ENCODE results near the gene ATP11A. TPM values are rescaled to one million over a fixed set of nuclear protein-coding genes. Genes with fewer than 3 reads are reported as not detected.

ATP11A gene
- total RNA-seq, 1 experiment from 2014 or later, result 41.2 TPM

- Mint-ChIP-seq H3K9me3 (ENCODE audit: unreplicated experiment) (no peaks in the 10 kb centered on the region), H3K27me3 (ENCODE audit: insufficient read depth, unreplicated experiment) (no peaks in the 10 kb centered on the region), H3K4me3 (ENCODE audit: unreplicated experiment) (no peak overlapping the region), H3K4me1 (ENCODE audit: insufficient read depth, unreplicated experiment) (peaks cover 11% of the 10 kb centered on the region), H3K36me3 (ENCODE audit: insufficient read depth, unreplicated experiment) (peaks cover 18% of the 10 kb centered on the region), H3K27ac (ENCODE audit: low read depth, unreplicated experiment) (no peak overlapping the region)
- DNase-seq (ENCODE audit: unreplicated experiment), result no peak
- intact Hi-C loops (cut with micrococcal nuclease), result no loop called here
- no TSS peak for BruUV-seq (replicated peaks)
- TF ChIP-seq CTCF (IDR thresholded peaks at IDR 0.05; ENCODE audit: unreplicated experiment), result no peak
- ChIA-PET CTCF (no interaction called here), POLR2A (no interaction called here)
Measured at GRCh38 chr13:112766336-112766735, 76.5 kb downstream of the ATP11A start.

GRCh38 chr13:112767506-112768471 is 78.0 kb downstream of the ATP11A start:
- no peaks in the 10 kb centered on the region for H3K9me3 Mint-ChIP-seq (ENCODE audit: unreplicated experiment)
- H3K4me3 Mint-ChIP-seq (ENCODE audit: unreplicated experiment), result no peak overlapping the region

GRCh38 chr13:112768795-112769481 is 79.1 kb downstream of the ATP11A start:
- no peak overlapping the region for H3K4me3 Mint-ChIP-seq (ENCODE audit: unreplicated experiment)
- H3K27ac Mint-ChIP-seq (ENCODE audit: low read depth, unreplicated experiment), result no peak overlapping the region
- CTCF ChIA-PET, result interaction anchor here (0.6 kb wide), 1 partner anchor 21 kb away, joined by 3 read pairs; no protein-coding TSS in a partner anchor
- peaks cover 11% of the 10 kb centered on the region for H3K4me1 Mint-ChIP-seq (ENCODE audit: insufficient read depth, unreplicated experiment)
- intact Hi-C loops (cut with micrococcal nuclease), result no loop called here
- no peaks in the 10 kb centered on the region for H3K9me3 Mint-ChIP-seq (ENCODE audit: unreplicated experiment)
- TF ChIP-seq CTCF (IDR thresholded peaks at IDR 0.05; ENCODE audit: unreplicated experiment), result no peak
- DNase-seq (ENCODE audit: unreplicated experiment), result peak; percentile 27
- POLR2A ChIA-PET, result no interaction called here
- BruUV-seq (replicated peaks), result no TSS peak
- peaks cover 12% of the 10 kb centered on the region for H3K36me3 Mint-ChIP-seq (ENCODE audit: insufficient read depth, unreplicated experiment)
- no peaks in the 10 kb centered on the region for H3K27me3 Mint-ChIP-seq (ENCODE audit: insufficient read depth, unreplicated experiment)

More at GRCh38 chr13:112767506-112768471, 78.0 kb downstream of the ATP11A start:
- ChIA-PET POLR2A (no interaction called here), CTCF (no interaction called here)
- Mint-ChIP-seq H3K27ac (ENCODE audit: low read depth, unreplicated experiment) (peak overlapping the region; percentile 75), H3K27me3 (ENCODE audit: insufficient read depth, unreplicated experiment) (no peaks in the 10 kb centered on the region), H3K4me1 (ENCODE audit: insufficient read depth, unreplicated experiment) (peaks cover 11% of the 10 kb centered on the region), H3K36me3 (ENCODE audit: insufficient read depth, unreplicated experiment) (peaks cover 18% of the 10 kb centered on the region)
- intact Hi-C loops (cut with micrococcal nuclease), result no loop called here
- no peak for DNase-seq (ENCODE audit: unreplicated experiment)
- TF ChIP-seq CTCF (IDR thresholded peaks at IDR 0.05; ENCODE audit: unreplicated experiment), result no peak
- BruUV-seq (replicated peaks), result no TSS peak

GRCh38 chr13:112769615-112770014 is 79.8 kb downstream of the ATP11A start:
- no peak for TF ChIP-seq CTCF (IDR thresholded peaks at IDR 0.05; ENCODE audit: unreplicated experiment)

More at GRCh38 chr13:112769615-112770014, 79.8 kb downstream of the ATP11A start:
- no TSS peak for BruUV-seq (replicated peaks)
- Mint-ChIP-seq H3K36me3 (ENCODE audit: insufficient read depth, unreplicated experiment) (peaks cover 11% of the 10 kb centered on the region), H3K9me3 (ENCODE audit: unreplicated experiment) (no peaks in the 10 kb centered on the region), H3K4me3 (ENCODE audit: unreplicated experiment) (no peak overlapping the region), H3K27ac (ENCODE audit: low read depth, unreplicated experiment) (no peak overlapping the region), H3K27me3 (ENCODE audit: insufficient read depth, unreplicated experiment) (no peaks in the 10 kb centered on the region), H3K4me1 (ENCODE audit: insufficient read depth, unreplicated experiment) (peaks cover 11% of the 10 kb centered on the region)
- CTCF ChIA-PET, result interaction anchor here (0.6 to 1.0 kb wide), 2 partner anchors 21 to 43 kb away, joined by 3 to 4 read pairs; no protein-coding TSS in a partner anchor
- DNase-seq (ENCODE audit: unreplicated experiment), result no peak
- intact Hi-C loops (cut with micrococcal nuclease), result no loop called here
- POLR2A ChIA-PET, result no interaction called here

All from MCF 10A (cell line).